Mesenchymal stem cell (in vitro differentiated cells and primary cell): ENCODE measurements around the gene SFSWAP.
"Not testable (repeated sequence)": the region's sequence is repeated elsewhere in the genome, so short reads cannot be mapped to it uniquely, and the experiment has no call there.

Experiments
- DNase-seq: peaks from one replicate; pipeline ENCODE4 v3.0.0-alpha.2; 2013
- H2AFZ ChIP-seq: one replicate; pipeline ENCODE4 v1.6.1; 2013; ENCODE audit warnings: low read depth, mild to moderate bottlenecking, control low read depth, inconsistent platforms, low read length, moderate library complexity
- H2AK5ac ChIP-seq: 2 replicates; pipeline ENCODE4 v1.6.1; 2013; ENCODE audit warnings: low read length, moderate library complexity, mild to moderate bottlenecking, inconsistent platforms; ENCODE audit not compliant: severe bottlenecking
- H2BK120ac ChIP-seq: one replicate; pipeline ENCODE4 v1.6.1; 2013; ENCODE audit warnings: low read depth, mild to moderate bottlenecking, inconsistent platforms, low read length, moderate library complexity
- H2BK12ac ChIP-seq, 2 experiments: one replicate each; pipeline ENCODE4 v1.6.1; 2013; ENCODE audit warnings: inconsistent platforms in 2 of 2, low read length in 2 of 2, mild to moderate bottlenecking in 2 of 2, moderate library complexity in 2 of 2, control low read depth in 1 of 2
- H2BK15ac ChIP-seq: one replicate; pipeline ENCODE4 v1.6.1; 2013; ENCODE audit warnings: mild to moderate bottlenecking, low read depth, inconsistent platforms; ENCODE audit not compliant: poor library complexity, severe bottlenecking
- H2BK5ac ChIP-seq: 2 replicates; pipeline ENCODE4 v1.6.1; 2013; ENCODE audit warnings: low read depth, mild to moderate bottlenecking, low read length, control low read depth, inconsistent platforms; ENCODE audit not compliant: poor library complexity, severe bottlenecking
- H3K14ac ChIP-seq, 2 experiments: one replicate each; pipeline ENCODE4 v1.6.1; 2013; ENCODE audit warnings: inconsistent platforms in 2 of 2, low read length in 2 of 2, control low read depth in 1 of 2, mild to moderate bottlenecking in 1 of 2, moderate library complexity in 1 of 2
- H3K18ac ChIP-seq, 2 experiments: one replicate each; pipeline ENCODE4 v1.6.1; 2013; ENCODE audit warnings: inconsistent platforms in 2 of 2, low read length in 2 of 2, control low read depth in 1 of 2, low read depth in 1 of 2, mild to moderate bottlenecking in 1 of 2
- H3K23ac ChIP-seq, 2 experiments: one replicate each; pipeline ENCODE4 v1.6.1; 2013; ENCODE audit warnings: inconsistent platforms in 2 of 2, low read length in 2 of 2, mild to moderate bottlenecking in 2 of 2, moderate library complexity in 2 of 2, control low read depth in 1 of 2
- H3K27ac ChIP-seq: 2 replicates; pipeline ENCODE4 v1.5.1; 2013; ENCODE audit warnings: mild to moderate bottlenecking, moderate library complexity, low read length, control low read depth, inconsistent platforms; ENCODE audit not compliant: poor library complexity, severe bottlenecking
- H3K27me3 ChIP-seq, 2 experiments: 2 replicates each; pipeline versions ENCODE4 v1.6.1 to v1.7.0; 2013; ENCODE audit warnings: low read length in 2 of 2, mild to moderate bottlenecking in 2 of 2, moderate library complexity in 2 of 2, control low read depth in 1 of 2, inconsistent platforms in 1 of 2; ENCODE audit not compliant: control insufficient read depth in 1 of 2, insufficient read depth in 1 of 2
- H3K36me3 ChIP-seq, 2 experiments: 2 replicates each; pipeline versions ENCODE4 v1.6.1 to v1.7.0; 2013; ENCODE audit warnings: low read length in 2 of 2, control low read depth in 1 of 2, inconsistent platforms in 1 of 2, low read depth in 1 of 2, mild to moderate bottlenecking in 1 of 2; ENCODE audit not compliant: insufficient read depth in 2 of 2, control insufficient read depth in 1 of 2
- H3K4ac ChIP-seq, 2 experiments: one replicate each; pipeline ENCODE4 v1.6.1; 2013; ENCODE audit warnings: inconsistent platforms in 2 of 2, low read length in 2 of 2, mild to moderate bottlenecking in 2 of 2, moderate library complexity in 2 of 2, control low read depth in 1 of 2, low read depth in 1 of 2
- H3K4me1 ChIP-seq: 2 replicates; pipeline ENCODE4 v1.6.1; 2013; ENCODE audit warnings: low read depth, low read length, control low read depth; ENCODE audit not compliant: control insufficient read depth, insufficient read depth
- H3K4me2 ChIP-seq: 2 replicates; pipeline ENCODE4 v1.6.1; 2013; ENCODE audit warnings: low read length, mild to moderate bottlenecking, inconsistent platforms; ENCODE audit not compliant: poor library complexity, severe bottlenecking
- H3K4me3 ChIP-seq, 2 experiments: 2 replicates each; pipeline versions ENCODE4 v1.5.1 to v1.7.0; 2013; ENCODE audit warnings: low read length in 2 of 2, mild to moderate bottlenecking in 2 of 2, control low read depth in 1 of 2, low read depth in 1 of 2; ENCODE audit not compliant: insufficient read depth in 1 of 2
- H3K79me1 ChIP-seq: replicated peaks from 2 replicates; pipeline ENCODE4 v1.6.1; 2013; ENCODE audit warnings: mild to moderate bottlenecking, control low read depth, low read length, inconsistent platforms; ENCODE audit not compliant: poor library complexity, severe bottlenecking
- H3K9ac ChIP-seq: 2 replicates; pipeline ENCODE4 v1.7.0; 2013; ENCODE audit warnings: mild to moderate bottlenecking, low read length, moderate library complexity
- H3K9me3 ChIP-seq: 2 replicates; pipeline ENCODE4 v1.7.0; 2013; ENCODE audit warnings: mild to moderate bottlenecking, low read length; ENCODE audit not compliant: control insufficient read depth
- H4K8ac ChIP-seq: one replicate; pipeline ENCODE4 v1.6.1; 2013; ENCODE audit warnings: inconsistent platforms, mild to moderate bottlenecking, low read length, moderate library complexity
- H4K91ac ChIP-seq: one replicate; pipeline ENCODE4 v1.6.1; 2013; ENCODE audit warnings: mild to moderate bottlenecking, low read length, inconsistent platforms
- WGBS: methylation state at CpG from one replicate; pipeline ENCODE4 v1.1.7; 2013; ENCODE audit warnings: mixed read lengths; 5-methylcytosine and 5-hydroxymethylcytosine counted together

Gene SFSWAP

GRCh38 chr12:131674373-131674772 is 36.5 kb upstream of the SFSWAP start:
- no peaks in the 10 kb centered on the region for H3K9me3 ChIP-seq
- no peak overlapping the region for H4K91ac ChIP-seq
- no peak overlapping the region for H2BK5ac ChIP-seq
- no peak overlapping the region for H2BK15ac ChIP-seq
- no peak overlapping the region for H4K8ac ChIP-seq
- no peak overlapping the region for H3K4me2 ChIP-seq
- no peak overlapping the region for H3K18ac ChIP-seq
- no peak overlapping the region for H2BK120ac ChIP-seq
- H3K23ac ChIP-seq, result no peak overlapping the region
- no peak overlapping the region for H3K4ac ChIP-seq
- H3K36me3 ChIP-seq, result no peaks in the 10 kb centered on the region
- no peak overlapping the region for H3K27ac ChIP-seq
- no peak overlapping the region for H3K9ac ChIP-seq
- no peak overlapping the region for H3K4me3 ChIP-seq
- no peak overlapping the region for H2BK12ac ChIP-seq
- no peak overlapping the region for H2AK5ac ChIP-seq
- DNase-seq, result no peak
- H3K14ac ChIP-seq, result no peak overlapping the region
- WGBS, result 89% methylated on average over 6 of the region's 6 CpGs
- peaks cover 3 to 48% of the 10 kb centered on the region in 2 experiments for H3K27me3 ChIP-seq
- no peak overlapping the region for H2AFZ ChIP-seq
- H3K79me1 ChIP-seq, result no peaks in the 10 kb centered on the region
- no peaks in the 10 kb centered on the region for H3K4me1 ChIP-seq

DNA sequence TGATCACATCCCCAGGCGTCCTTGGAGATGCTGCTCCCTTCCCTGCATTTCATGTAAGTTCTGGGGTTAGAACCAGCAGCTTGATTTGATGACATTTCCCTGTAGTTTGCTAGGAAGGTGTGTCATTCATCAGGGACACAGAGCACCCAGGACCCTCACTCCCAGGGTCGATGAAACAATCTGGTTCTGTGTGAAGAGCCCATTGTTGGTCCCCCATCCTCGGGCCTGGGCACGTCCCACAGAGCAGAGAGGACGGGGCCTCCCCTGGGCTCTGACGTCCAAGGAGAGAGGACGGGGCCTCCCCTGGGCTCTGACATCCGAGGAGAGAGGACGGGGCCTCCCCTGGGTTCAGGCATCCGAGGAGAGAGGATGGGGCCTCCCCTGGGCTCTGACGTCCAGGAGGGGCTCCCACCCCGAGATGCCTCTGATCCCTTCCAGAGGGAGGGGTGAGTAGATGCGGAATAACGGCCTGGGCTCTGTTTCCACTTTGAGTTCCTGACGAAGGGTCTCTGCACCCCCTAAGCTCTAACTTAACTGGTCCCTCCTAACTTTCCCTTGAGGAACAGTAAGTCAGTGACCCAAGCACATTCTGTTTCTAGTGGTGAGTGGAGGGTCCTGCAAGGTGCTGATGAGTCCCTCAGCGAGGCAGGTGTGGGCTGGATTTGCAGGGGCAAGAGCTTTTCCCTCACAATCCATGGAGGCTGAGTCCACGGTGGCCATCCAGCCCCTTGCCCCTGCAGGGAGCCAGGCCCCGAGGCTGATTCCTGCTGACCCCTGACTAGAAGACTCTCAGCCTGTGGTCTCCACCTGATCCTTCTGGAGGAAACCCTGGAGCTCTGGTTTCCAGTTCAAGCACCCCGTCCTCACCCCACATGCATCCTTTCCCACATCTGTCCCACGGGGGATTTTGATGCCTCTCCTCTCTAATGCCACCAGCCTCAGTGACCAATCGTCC is 35.5 kb upstream of the SFSWAP start:
- Histone ChIP-seq H2BK5ac (no peak overlapping the region), H3K79me1 (no peaks in the 10 kb centered on the region), H2AFZ (no peak overlapping the region), H3K9ac (no peak overlapping the region), H2BK120ac (no peak overlapping the region), H3K4me1 (no peaks in the 10 kb centered on the region), H2BK12ac (no peak overlapping the region), H3K27me3 (peaks cover 3 to 40% of the 10 kb centered on the region in 2 experiments), H3K36me3 (no peaks in the 10 kb centered on the region), H3K4ac (no peak overlapping the region), H3K4me3 (no peak overlapping the region), H2BK15ac (no peak overlapping the region), H3K18ac (no peak overlapping the region), H3K4me2 (no peak overlapping the region), H3K23ac (no peak overlapping the region), H2AK5ac (no peak overlapping the region), H3K14ac (no peak overlapping the region), H4K91ac (no peak overlapping the region), H3K27ac (no peak overlapping the region), H3K9me3 (no peaks in the 10 kb centered on the region), H4K8ac (no peak overlapping the region)
- WGBS, result 79% methylated on average over 18 of the region's 21 CpGs
- DNase-seq, result no peak

GRCh38 chr12:131676544-131676943 is 34.3 kb upstream of the SFSWAP start:
- no peak overlapping the region for H3K18ac ChIP-seq
- H3K36me3 ChIP-seq, result no peaks in the 10 kb centered on the region
- no peak overlapping the region for H2BK15ac ChIP-seq
- no peak overlapping the region for H2AFZ ChIP-seq
- H3K27ac ChIP-seq, result no peak overlapping the region
- no peaks in the 10 kb centered on the region for H3K9me3 ChIP-seq
- no peak overlapping the region for H2BK12ac ChIP-seq
- peak overlapping the region; percentile 18 for H4K91ac ChIP-seq
- H3K27me3 ChIP-seq, result peaks cover 3 to 41% of the 10 kb centered on the region in 2 experiments
- H3K23ac ChIP-seq, result no peak overlapping the region
- no peak overlapping the region for H3K9ac ChIP-seq
- no peak overlapping the region for H3K4me3 ChIP-seq
- H4K8ac ChIP-seq, result no peak overlapping the region
- no peak overlapping the region for H2AK5ac ChIP-seq
- H3K4me1 ChIP-seq, result no peaks in the 10 kb centered on the region
- H3K4ac ChIP-seq, result no peak overlapping the region
- no peak overlapping the region for H2BK5ac ChIP-seq
- DNase-seq, result no peak
- WGBS, result 81% methylated on average over 7 of the region's 7 CpGs
- no peak overlapping the region for H3K4me2 ChIP-seq
- no peaks in the 10 kb centered on the region for H3K79me1 ChIP-seq
- no peak overlapping the region for H3K14ac ChIP-seq
- H2BK120ac ChIP-seq, result no peak overlapping the region

DNA sequence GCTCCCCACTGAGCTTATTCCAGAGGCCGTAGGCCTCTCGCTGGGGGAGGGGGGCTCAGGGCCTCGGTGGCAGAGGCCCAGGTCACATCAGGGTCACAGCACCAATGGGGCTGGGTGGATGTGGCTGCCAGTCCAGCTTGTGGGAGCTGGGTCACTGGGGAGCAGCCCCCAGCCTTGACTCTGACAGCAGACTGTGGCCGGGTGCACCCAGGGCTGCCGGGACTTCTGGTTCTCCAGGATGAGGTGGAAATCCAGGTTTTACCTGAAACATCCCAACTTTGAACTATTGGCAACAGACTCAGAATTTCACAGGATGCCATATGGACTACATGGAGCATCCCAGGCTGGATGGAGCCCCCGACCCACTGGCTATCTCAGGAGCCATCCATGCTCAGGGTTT is 33.8 kb upstream of the SFSWAP start:
- WGBS, result 71% methylated on average over 4 of the region's 6 CpGs
- not testable (repeated sequence) for H4K91ac ChIP-seq, DNase-seq, H2AK5ac ChIP-seq, H2BK5ac ChIP-seq, H3K4me3 ChIP-seq, H3K4me1 ChIP-seq, H2BK120ac ChIP-seq, H3K18ac ChIP-seq, H3K9me3 ChIP-seq, H2BK12ac ChIP-seq, H2AFZ ChIP-seq, H2BK15ac ChIP-seq, H3K27ac ChIP-seq, H4K8ac ChIP-seq, H3K36me3 ChIP-seq, H3K9ac ChIP-seq, H3K4ac ChIP-seq, H3K79me1 ChIP-seq, H3K23ac ChIP-seq, H3K4me2 ChIP-seq, H3K14ac ChIP-seq
- peaks cover 3 to 36% of the 10 kb centered on the region in 2 experiments for H3K27me3 ChIP-seq
